Activated T-helper 1 cell treated with Interleukin-2 at 50 U/mL for 16 hours (primary cell): Measurements from ENCODE around the gene GRIK5.

ENCODE experiments used
- DNase-seq: peaks from one replicate; pipeline ENCODE4 v3.0.0-alpha.2; 2020; ENCODE audit warnings: low read depth

The GRIK5 gene

GRCh38 chr19:42076380-42076944 lies 6.5 kb upstream of the GRIK5 start:
- DNase-seq: no peak

GRCh38 chr19:42075616-42076379 lies 5.8 kb upstream of the GRIK5 start, which contains the start of gene ZNF574:
TSS of gene ZNF574 (plus strand) at chr19:42076166. CDS start at chr19:42078607, 2,441 bp downstream.
- DNase-seq: peak; percentile 94

GRCh38 chr19:42075364-42075615 lies 5.3 kb upstream of the GRIK5 start:
- no peak for DNase-seq

- DNase-seq: no peak
These were observed 4.7 kb upstream of the GRIK5 start for GRCh38 chr19:42074513-42075363.

- no peak for DNase-seq
These were observed 1.2 kb upstream of the GRIK5 start for GRCh38 chr19:42071247-42071646.

GRCh38 chr19:42068756-42069571 lies 1.0 kb downstream of the GRIK5 start:
- no peak for DNase-seq

GRCh38 chr19:42068361-42068755 lies 1.6 kb downstream of the GRIK5 start:
- DNase-seq: no peak

GRCh38 chr19:42067315-42067888 lies 2.6 kb downstream of the GRIK5 start:
- no peak for DNase-seq

GRCh38 chr19:42066075-42066754 lies 3.8 kb downstream of the GRIK5 start:
- DNase-seq: no peak

GRCh38 chr19:42065511-42065910 lies 4.5 kb downstream of the GRIK5 start:
- no peak for DNase-seq

- DNase-seq: no peak
These were observed 5.0 kb downstream of the GRIK5 start for GRCh38 chr19:42065051-42065450.

- DNase-seq: no peak
These were observed 5.6 kb downstream of the GRIK5 start for GRCh38 chr19:42064432-42064831.

- no peak for DNase-seq
These were observed 7.6 kb downstream of the GRIK5 start for GRCh38 chr19:42062381-42062780.

- no peak for DNase-seq
These were observed 9.9 kb downstream of the GRIK5 start for GRCh38 chr19:42060117-42060516.

- DNase-seq: no peak
These were observed 10.8 kb downstream of the GRIK5 start for GRCh38 chr19:42059196-42059595.

GRCh38 chr19:42057846-42058245 lies 12.2 kb downstream of the GRIK5 start:
- DNase-seq: no peak

GRCh38 chr19:42054205-42054604 lies 15.8 kb downstream of the GRIK5 start:
- no peak for DNase-seq

GRCh38 chr19:42053037-42053935 lies 16.7 kb downstream of the GRIK5 start:
- DNase-seq: no peak

GRCh38 chr19:42052241-42052863 lies 17.7 kb downstream of the GRIK5 start:
- DNase-seq: no peak
